CD14-positive monocyte (primary cell): ENCODE measurements around the gene MAP3K19. TPM values are rescaled to one million over a fixed set of nuclear protein-coding genes. Genes with fewer than 3 reads are reported as not detected.

Source experiments
- DNase-seq, 3 donors: peaks; one replicate each; pipeline ENCODE4 v3.0.0-alpha.2; 2011 to 2022
- H2AFZ ChIP-seq: 2 replicates; pipeline ENCODE4 v1.6.0; 2012; ENCODE audit warnings: mild to moderate bottlenecking, low read depth, low read length, inconsistent platforms; ENCODE audit not compliant: insufficient read depth, poor library complexity, severe bottlenecking
- H3K27ac ChIP-seq, 2 donors: 1 replicate in 1 of 2; 2 replicates in 1 of 2; pipeline ENCODE4 v1.5.1; 2012 to 2013; ENCODE audit warnings: low read length in 2 of 2, control low read depth in 1 of 2, inconsistent platforms in 1 of 2, low read depth in 1 of 2, mild to moderate bottlenecking in 1 of 2
- H3K27me3 ChIP-seq, 2 donors: one replicate each; pipeline versions ENCODE4 v1.6.0 to v1.6.1; 2011 to 2013; ENCODE audit warnings: low read length in 2 of 2; ENCODE audit not compliant: control insufficient read depth in 2 of 2, insufficient read depth in 2 of 2
- H3K36me3 ChIP-seq, 2 donors: replicated peaks in 1 of 2; 1 replicate in 1 of 2; 2 replicates in 1 of 2; pipeline versions ENCODE4 v1.5.1 to v1.6.1; 2012 to 2013; ENCODE audit warnings: low read length in 2 of 2, control low read depth in 1 of 2, inconsistent platforms in 1 of 2, mild to moderate bottlenecking in 1 of 2; ENCODE audit not compliant: insufficient read depth in 2 of 2, control insufficient read depth in 1 of 2
- H3K4me1 ChIP-seq, 2 donors: 1 replicate in 1 of 2; 2 replicates in 1 of 2; pipeline versions ENCODE4 v1.5.1 to v1.6.1; 2012 to 2013; ENCODE audit warnings: low read length in 2 of 2, control low read depth in 1 of 2, inconsistent platforms in 1 of 2, mild to moderate bottlenecking in 1 of 2, moderate library complexity in 1 of 2; ENCODE audit not compliant: insufficient read depth in 2 of 2, control insufficient read depth in 1 of 2
- H3K4me2 ChIP-seq: replicated peaks from 2 replicates; pipeline ENCODE3; 2012; ENCODE audit warnings: low read length, moderate library complexity, mild to moderate bottlenecking; ENCODE audit not compliant: poor library complexity, severe bottlenecking; ENCODE audit errors: extremely low read depth
- H3K4me3 ChIP-seq, 3 experiments: fragments of 200-600 bp in 1 of 3; sonication (generic) in 1 of 3; replicated peaks in 1 of 3; 1 replicate in 2 of 3; 2 replicates in 1 of 3; pipeline ENCODE4 v1.5.1; 2011 to 2013; ENCODE audit warnings: low read length in 3 of 3, mild to moderate bottlenecking in 3 of 3, control low read depth in 2 of 3, low read depth in 2 of 3, inconsistent platforms in 1 of 3, moderate library complexity in 1 of 3
- H3K79me2 ChIP-seq: 2 replicates; pipeline ENCODE4 v1.6.0; 2012; ENCODE audit warnings: mild to moderate bottlenecking, control low read depth, inconsistent platforms, low read length, moderate library complexity; ENCODE audit not compliant: insufficient read depth
- H3K9ac ChIP-seq: 2 replicates; pipeline ENCODE4 v1.6.0; 2017; ENCODE audit warnings: low read length, mild to moderate bottlenecking; ENCODE audit not compliant: insufficient read depth, poor library complexity, severe bottlenecking
- H3K9me3 ChIP-seq, 2 donors: replicated peaks in 1 of 2; 1 replicate in 1 of 2; 2 replicates in 1 of 2; pipeline versions ENCODE4 v1.5.1 to v1.6.1; 2012 to 2013; ENCODE audit warnings: low read length in 2 of 2, control low read depth in 1 of 2; ENCODE audit not compliant: control insufficient read depth in 1 of 2, insufficient read depth in 1 of 2
- H4K20me1 ChIP-seq: 2 replicates; pipeline ENCODE4 v1.6.0; 2012; ENCODE audit warnings: mild to moderate bottlenecking, low read length, control low read depth, moderate library complexity; ENCODE audit not compliant: insufficient read depth
- H3K27ac Mint-ChIP-seq, 7 donors: one replicate each; pipeline ENCODE4 v1.8.0; 2020; ENCODE audit warnings: mild to moderate bottlenecking in 7 of 7, mixed read lengths in 7 of 7, moderate library complexity in 6 of 7, inconsistent platforms in 2 of 7
- H3K27me3 Mint-ChIP-seq, 3 donors: one replicate each; pipeline ENCODE4 v1.8.0; 2021 to 2022; ENCODE audit warnings: low read depth in 3 of 3, mild to moderate bottlenecking in 3 of 3, mixed read lengths in 3 of 3, moderate library complexity in 3 of 3, inconsistent platforms in 1 of 3
- H3K36me3 Mint-ChIP-seq, 2 donors: one replicate each; pipeline ENCODE4 v1.8.0; 2020; ENCODE audit warnings: mixed read lengths in 2 of 2, inconsistent platforms in 1 of 2, mild to moderate bottlenecking in 1 of 2
- H3K4me1 Mint-ChIP-seq: one replicate; pipeline ENCODE4 v1.8.0; 2020; ENCODE audit warnings: mild to moderate bottlenecking, mixed read lengths
- H3K4me3 Mint-ChIP-seq, 2 donors: one replicate each; pipeline ENCODE4 v1.8.0; 2020; ENCODE audit warnings: mild to moderate bottlenecking in 2 of 2, mixed read lengths in 2 of 2, moderate library complexity in 1 of 2
- H3K9me3 Mint-ChIP-seq, 7 donors: one replicate each; pipeline ENCODE4 v1.8.0; 2020 to 2022; ENCODE audit warnings: mixed read lengths in 7 of 7, mild to moderate bottlenecking in 6 of 7, moderate library complexity in 6 of 7, inconsistent platforms in 2 of 7
- WGBS: methylation state at CpG from one replicate; pipeline ENCODE4 v1.1.5; 2013; ENCODE audit warnings: missing lambda C conversion rate; ENCODE audit not compliant: insufficient coverage; 5-methylcytosine and 5-hydroxymethylcytosine counted together
- intact Hi-C, 2 donors: fragments of 100-400 bp; cut with micrococcal nuclease; formaldehyde crosslinking; loops; one replicate each; pipeline versions ENCODE4 v1.15.0 to v1.15.1; 2023
- polyA plus RNA-seq, 3 donors: library from polyadenylated mRNA; depleted of rRNA in 1 of 3; unstranded in 2 of 3; stranded (reverse) in 1 of 3; fragments of 300-500 nt in 2 of 3; fragments of >200 nt in 1 of 3; fragmentation: Illumina TruSeq in 2 of 3; gene quantifications; 1 replicate in 2 of 3; 2 replicates in 1 of 3; pipeline ENCODE4 v1.2.3, GENCODE V29; 2012 to 2021
- TF ChIP-seq, protein P1 (sequence below): fragments of 200-600 bp; IDR thresholded peaks from one replicate; pipeline ENCODE4 v1.8.0; 2022; ENCODE audit warnings: antibody characterized with exemption, mild to moderate bottlenecking

MAP3K19 gene
- polyA plus RNA-seq, 3 donors, result not detected

DNA sequence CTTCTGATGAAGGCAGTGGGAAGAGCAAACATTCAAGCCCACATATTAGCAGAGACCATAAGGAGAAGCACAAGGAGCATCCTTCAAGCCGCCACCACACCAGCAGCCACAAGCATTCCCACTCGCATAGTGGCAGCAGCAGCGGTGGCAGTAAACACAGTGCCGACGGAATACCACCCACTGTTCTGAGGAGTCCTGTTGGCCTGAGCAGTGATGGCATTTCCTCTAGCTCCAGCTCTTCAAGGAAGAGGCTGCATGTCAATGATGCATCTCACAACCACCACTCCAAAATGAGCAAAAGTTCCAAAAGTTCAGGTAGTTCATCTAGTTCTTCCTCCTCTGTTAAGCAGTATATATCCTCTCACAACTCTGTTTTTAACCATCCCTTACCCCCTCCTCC is 93.2 kb downstream of the MAP3K19 start:
- H3K4me3 Mint-ChIP-seq, result no peak overlapping the region
- no peak overlapping the region for H3K9ac ChIP-seq
- peaks cover 3% of the 10 kb centered on the region for H3K4me1 Mint-ChIP-seq
- peaks cover 61 to 69% of the 10 kb centered on the region in 2 donors for H3K36me3 Mint-ChIP-seq
- H4K20me1 ChIP-seq, result peaks cover 57% of the 10 kb centered on the region
- peak overlapping the region in 3 of 7 donors; percentile 48 to 80 (median 63) for H3K27ac Mint-ChIP-seq
- intact Hi-C loops, result no loop called here
- H3K27me3 ChIP-seq, result no peaks in the 10 kb centered on the region
- H2AFZ ChIP-seq, result no peak overlapping the region
- peak overlapping the region in 1 of 2 donors; percentile 4 for H3K27ac ChIP-seq
- TF ChIP-seq, protein P1, sequence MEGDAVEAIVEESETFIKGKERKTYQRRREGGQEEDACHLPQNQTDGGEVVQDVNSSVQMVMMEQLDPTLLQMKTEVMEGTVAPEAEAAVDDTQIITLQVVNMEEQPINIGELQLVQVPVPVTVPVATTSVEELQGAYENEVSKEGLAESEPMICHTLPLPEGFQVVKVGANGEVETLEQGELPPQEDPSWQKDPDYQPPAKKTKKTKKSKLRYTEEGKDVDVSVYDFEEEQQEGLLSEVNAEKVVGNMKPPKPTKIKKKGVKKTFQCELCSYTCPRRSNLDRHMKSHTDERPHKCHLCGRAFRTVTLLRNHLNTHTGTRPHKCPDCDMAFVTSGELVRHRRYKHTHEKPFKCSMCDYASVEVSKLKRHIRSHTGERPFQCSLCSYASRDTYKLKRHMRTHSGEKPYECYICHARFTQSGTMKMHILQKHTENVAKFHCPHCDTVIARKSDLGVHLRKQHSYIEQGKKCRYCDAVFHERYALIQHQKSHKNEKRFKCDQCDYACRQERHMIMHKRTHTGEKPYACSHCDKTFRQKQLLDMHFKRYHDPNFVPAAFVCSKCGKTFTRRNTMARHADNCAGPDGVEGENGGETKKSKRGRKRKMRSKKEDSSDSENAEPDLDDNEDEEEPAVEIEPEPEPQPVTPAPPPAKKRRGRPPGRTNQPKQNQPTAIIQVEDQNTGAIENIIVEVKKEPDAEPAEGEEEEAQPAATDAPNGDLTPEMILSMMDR, result no peak
- no peaks in the 10 kb centered on the region for H3K9me3 Mint-ChIP-seq
- peaks cover 23% of the 10 kb centered on the region for H3K79me2 ChIP-seq
- no peak for DNase-seq
- 100% methylated on average over 5 of the region's 5 CpGs for WGBS
- no peaks in the 10 kb centered on the region for H3K9me3 ChIP-seq
- H3K4me2 ChIP-seq, result no peak overlapping the region
- no peak overlapping the region for H3K4me3 ChIP-seq
- no peaks in the 10 kb centered on the region for H3K4me1 ChIP-seq
- peaks cover 76 to 91% of the 10 kb centered on the region in 2 donors for H3K36me3 ChIP-seq
- no peaks in the 10 kb centered on the region for H3K27me3 Mint-ChIP-seq

DNA sequence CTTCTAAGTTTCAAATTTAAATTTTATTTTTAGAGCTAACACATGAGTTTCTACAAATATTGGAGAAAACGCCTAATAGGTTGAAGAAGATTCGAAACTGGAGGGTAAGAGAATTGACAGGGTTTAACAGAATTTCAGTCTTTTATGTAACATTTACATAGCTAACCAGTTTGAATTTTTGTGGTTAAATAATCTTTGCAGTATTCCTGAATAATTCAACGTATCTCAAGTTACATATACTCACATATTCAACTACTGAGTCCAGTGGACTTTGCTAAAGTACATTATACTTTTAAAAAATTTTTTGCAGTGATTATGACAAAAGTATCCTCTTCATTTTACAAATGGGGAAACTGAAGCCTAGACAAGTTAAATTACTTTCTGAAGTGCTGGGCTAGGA is 94.6 kb downstream of the MAP3K19 start:
- Histone ChIP-seq H3K27ac (no peak overlapping the region), H3K4me2 (no peak overlapping the region), H3K36me3 (peaks cover 80 to 97% of the 10 kb centered on the region in 2 donors), H3K4me3 (no peak overlapping the region), H3K79me2 (peaks cover 28% of the 10 kb centered on the region), H3K9ac (no peak overlapping the region), H3K4me1 (no peaks in the 10 kb centered on the region), H2AFZ (no peak overlapping the region), H4K20me1 (peaks cover 63% of the 10 kb centered on the region), H3K27me3 (no peaks in the 10 kb centered on the region), H3K9me3 (no peaks in the 10 kb centered on the region)
- H3K4me3 Mint-ChIP-seq, result no peak overlapping the region
- TF ChIP-seq, protein P1, result no peak
- peaks cover 68 to 73% of the 10 kb centered on the region in 2 donors for H3K36me3 Mint-ChIP-seq
- intact Hi-C loops, result no loop called here
- no CpG with 5 or more reads among the region's 3 CpGs for WGBS
- DNase-seq, result no peak
- no peak overlapping the region for H3K27ac Mint-ChIP-seq
- no peaks in the 10 kb centered on the region for H3K9me3 Mint-ChIP-seq
- no peaks in the 10 kb centered on the region for H3K27me3 Mint-ChIP-seq
- H3K4me1 Mint-ChIP-seq, result peaks cover 3% of the 10 kb centered on the region
